Body of pancreas (tissue), 4 donors: ENCODE results near the gene EMX1. TPM values are rescaled to one million over a fixed set of nuclear protein-coding genes. Genes with fewer than 3 reads are reported as not detected.
A peak's percentile ranks its signal among the peaks of the same experiment; 100 is the strongest.

Source experiments
- ATAC-seq: fragments of 150-250 bp; one replicate; pipeline ENCODE4 v1.9.1; 2016
- DNase-seq, 4 donors: peaks; one replicate each; pipeline ENCODE4 v3.0.0-alpha.2; 2019
- H3K27ac ChIP-seq, 4 donors: fragments of 200-600 bp; sonication (generic); 1 replicate in 3 of 4; 2 replicates in 1 of 4; pipeline versions ENCODE4 v1.5.1 to v1.6.1; 2016 to 2019; ENCODE audit warnings: mild to moderate bottlenecking in 1 of 4, mixed read lengths in 1 of 4, moderate library complexity in 1 of 4
- H3K27me3 ChIP-seq, 2 donors: fragments of 200-600 bp; sonication (generic); one replicate each; pipeline ENCODE4 v1.6.0; 2016; ENCODE audit warnings: mild to moderate bottlenecking in 1 of 2
- H3K36me3 ChIP-seq, 2 donors: fragments of 200-600 bp; sonication (generic); replicated peaks in 1 of 2; 2 replicates each; pipeline ENCODE4 v1.5.1; 2016; ENCODE audit warnings: low read depth in 2 of 2; ENCODE audit not compliant: insufficient read depth in 1 of 2
- H3K4me1 ChIP-seq: fragments of 200-600 bp; sonication (generic); one replicate; pipeline ENCODE4 v1.6.0; 2016
- H3K4me3 ChIP-seq, 2 donors: fragments of 200-600 bp; sonication (generic); 1 replicate in 1 of 2; 2 replicates in 1 of 2; pipeline ENCODE4 v1.5.1; 2016 to 2019
- H3K9me3 ChIP-seq, 3 donors: fragments of 200-600 bp; sonication (generic); 1 replicate in 2 of 3; 2 replicates in 1 of 3; pipeline ENCODE4 v1.5.1; 2016
- POLR2A ChIP-seq, 3 donors: fragments of 450-650 bp; IDR thresholded peaks; one replicate each; pipeline ENCODE4 v1.6.1; 2016; ENCODE audit warnings: antibody characterized with exemption in 3 of 3, mild to moderate bottlenecking in 2 of 3
- WGBS, 2 donors: methylation state at CpG; one replicate each; pipeline ENCODE4 v1.1.5; 2017; 5-methylcytosine and 5-hydroxymethylcytosine counted together
- intact Hi-C: fragments of 100-400 bp; cut with DNase I; formaldehyde crosslinking; loops from one replicate; pipeline ENCODE4 v1.15.1; 2023
- total RNA-seq, 2 donors: library from RNA; depleted of rRNA; stranded (reverse); fragments of >200 nt; gene quantifications; one replicate each; pipeline ENCODE4 v1.1.0, GENCODE V29; 2016
- TF ChIP-seq, protein P1 (sequence below), 7 experiments: fragments of 450-650 bp in 4 of 7; fragments of 200-600 bp in 3 of 7; sonication (generic) in 3 of 7; IDR thresholded peaks; one replicate each; pipeline ENCODE4 v1.5.1; 2016 to 2019; ENCODE audit warnings: antibody characterized with exemption in 7 of 7

Gene EMX1
- total RNA-seq, 2 donors from 2014 or later, result 0.26 to 0.33 TPM

DNA sequence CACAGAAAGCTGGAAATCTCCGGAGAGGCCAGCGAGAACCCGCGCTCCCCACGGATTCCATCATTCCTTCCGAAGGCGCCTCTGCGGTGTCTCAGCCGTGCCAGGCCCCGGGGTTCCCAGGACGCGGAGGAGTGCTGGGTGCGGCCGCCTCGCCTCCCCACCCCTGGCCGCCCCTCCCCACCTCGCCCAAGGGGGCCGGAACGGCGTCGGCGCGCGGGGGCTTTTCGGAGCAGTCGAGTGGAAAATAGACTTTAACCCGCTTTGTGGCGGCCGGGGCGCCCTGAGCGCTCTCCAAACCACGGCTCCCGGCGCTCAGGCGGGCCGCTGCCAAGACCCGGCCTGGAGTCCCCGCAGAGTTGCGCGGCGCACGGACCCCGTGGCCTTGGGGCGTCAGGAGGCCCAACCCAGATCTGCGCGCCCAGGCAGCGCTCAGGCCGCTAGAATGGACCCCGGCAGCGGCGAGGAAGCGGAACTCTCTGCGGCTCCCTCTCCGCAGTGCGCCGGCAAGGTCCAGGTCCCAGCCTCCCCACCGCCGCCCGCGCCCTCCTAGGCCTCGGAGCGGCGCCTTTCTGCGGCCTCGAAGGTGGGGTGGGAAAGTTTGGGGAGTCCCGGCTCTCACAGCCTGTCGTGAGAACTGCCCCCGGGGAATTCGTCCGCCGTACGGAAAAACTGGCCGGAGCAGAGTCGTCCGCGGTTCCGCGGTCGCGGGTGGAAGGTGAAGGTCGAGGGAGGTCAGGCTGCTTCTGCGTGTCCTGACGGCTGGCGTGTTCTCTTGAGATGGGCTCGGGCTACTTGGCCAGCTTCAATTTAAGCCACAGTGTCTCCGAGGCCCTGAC is 1.2 kb upstream of the EMX1 start:
- intact Hi-C loops, result no loop called here
- 3 to 8% methylated on average over 23 to 81 of the region's 86 CpGs for WGBS, 2 donors

DNA sequence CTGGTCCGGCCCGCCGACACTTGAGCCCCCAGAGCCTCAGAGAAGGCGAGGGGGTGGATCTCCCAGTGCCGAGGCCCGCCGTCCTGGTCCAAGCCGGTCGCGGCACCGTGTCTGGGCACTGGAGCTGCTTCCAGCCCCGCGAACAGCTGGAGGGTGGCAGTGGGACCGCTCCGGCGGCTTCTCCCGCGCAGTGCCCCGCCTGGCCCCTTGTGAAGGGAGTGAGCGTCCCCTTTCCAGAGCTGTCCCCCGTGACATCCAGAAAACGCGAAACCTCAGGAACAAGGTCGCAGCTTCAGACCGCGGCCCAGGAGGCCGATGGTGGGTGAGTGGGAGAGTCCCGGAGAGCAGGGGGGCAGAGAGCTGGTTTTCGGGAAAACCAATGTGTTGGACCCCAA is 579 bp upstream of the EMX1 start:
- H3K36me3 ChIP-seq, result no peaks in the 10 kb centered on the region
- H3K4me3 ChIP-seq, result no peak overlapping the region
- intact Hi-C loops, result no loop called here
- ATAC-seq, result no peak
- peak in 1 of 4 donors; percentile 14 for DNase-seq
- TF ChIP-seq POLR2A (IDR thresholded peaks at IDR 0.05), result no peak
- TF ChIP-seq, protein P1, sequence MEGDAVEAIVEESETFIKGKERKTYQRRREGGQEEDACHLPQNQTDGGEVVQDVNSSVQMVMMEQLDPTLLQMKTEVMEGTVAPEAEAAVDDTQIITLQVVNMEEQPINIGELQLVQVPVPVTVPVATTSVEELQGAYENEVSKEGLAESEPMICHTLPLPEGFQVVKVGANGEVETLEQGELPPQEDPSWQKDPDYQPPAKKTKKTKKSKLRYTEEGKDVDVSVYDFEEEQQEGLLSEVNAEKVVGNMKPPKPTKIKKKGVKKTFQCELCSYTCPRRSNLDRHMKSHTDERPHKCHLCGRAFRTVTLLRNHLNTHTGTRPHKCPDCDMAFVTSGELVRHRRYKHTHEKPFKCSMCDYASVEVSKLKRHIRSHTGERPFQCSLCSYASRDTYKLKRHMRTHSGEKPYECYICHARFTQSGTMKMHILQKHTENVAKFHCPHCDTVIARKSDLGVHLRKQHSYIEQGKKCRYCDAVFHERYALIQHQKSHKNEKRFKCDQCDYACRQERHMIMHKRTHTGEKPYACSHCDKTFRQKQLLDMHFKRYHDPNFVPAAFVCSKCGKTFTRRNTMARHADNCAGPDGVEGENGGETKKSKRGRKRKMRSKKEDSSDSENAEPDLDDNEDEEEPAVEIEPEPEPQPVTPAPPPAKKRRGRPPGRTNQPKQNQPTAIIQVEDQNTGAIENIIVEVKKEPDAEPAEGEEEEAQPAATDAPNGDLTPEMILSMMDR (IDR thresholded peaks at IDR 0.05), result no peak
- no peak overlapping the region for H3K27ac ChIP-seq
- 8 to 11% methylated on average over 5 to 29 of the region's 29 CpGs for WGBS, 2 donors
- H3K9me3 ChIP-seq, result no peaks in the 10 kb centered on the region
- peaks cover 0 to 57% of the 10 kb centered on the region in 2 donors for H3K27me3 ChIP-seq
- H3K4me1 ChIP-seq, result peaks cover 53% of the 10 kb centered on the region

More for the DNA sequence above, 1.2 kb upstream of the EMX1 start:
- TF ChIP-seq POLR2A (IDR thresholded peaks at IDR 0.05), result no peak
- TF ChIP-seq, protein P1 (IDR thresholded peaks at IDR 0.05), result no peak
- ATAC-seq (peak; percentile 69), DNase-seq (peak; percentile 59 to 78 (median 68))
- no peak overlapping the region for H3K27ac ChIP-seq
- no peaks in the 10 kb centered on the region for H3K9me3 ChIP-seq
- H3K27me3 ChIP-seq, result peaks cover 0 to 56% of the 10 kb centered on the region in 2 donors
- H3K4me3 ChIP-seq, result peak overlapping the region in 1 of 2 donors; percentile 48
- H3K36me3 ChIP-seq, result no peaks in the 10 kb centered on the region
- H3K4me1 ChIP-seq, result peaks cover 53% of the 10 kb centered on the region

DNA sequence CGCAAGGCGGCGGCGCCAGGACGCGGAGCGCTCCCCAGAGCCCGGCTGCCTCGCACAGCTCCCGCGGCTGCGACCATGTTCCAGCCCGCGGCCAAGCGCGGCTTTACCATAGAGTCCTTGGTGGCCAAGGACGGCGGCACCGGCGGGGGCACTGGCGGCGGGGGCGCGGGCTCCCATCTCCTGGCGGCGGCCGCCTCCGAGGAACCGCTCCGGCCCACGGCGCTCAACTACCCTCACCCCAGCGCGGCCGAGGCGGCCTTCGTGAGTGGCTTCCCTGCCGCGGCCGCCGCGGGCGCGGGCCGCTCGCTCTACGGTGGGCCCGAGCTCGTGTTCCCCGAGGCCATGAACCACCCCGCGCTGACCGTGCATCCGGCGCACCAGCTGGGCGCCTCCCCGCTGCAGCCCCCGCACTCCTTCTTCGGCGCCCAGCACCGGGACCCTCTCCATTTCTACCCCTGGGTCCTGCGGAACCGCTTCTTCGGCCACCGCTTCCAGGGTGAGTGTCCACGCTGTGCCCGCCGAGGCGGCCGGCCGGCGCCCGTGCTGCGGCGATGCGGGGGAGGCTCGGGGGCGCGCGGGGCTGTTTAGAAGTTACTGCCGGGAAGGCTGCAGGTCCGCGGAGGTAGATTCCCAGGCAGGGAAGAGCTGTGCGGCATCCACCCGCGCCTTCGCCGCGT is 696 bp downstream of the EMX1 start:
- Histone ChIP-seq H3K4me1 (peaks cover 53% of the 10 kb centered on the region), H3K27ac (no peak overlapping the region), H3K4me3 (no peak overlapping the region), H3K36me3 (no peaks in the 10 kb centered on the region), H3K27me3 (peaks cover 0 to 57% of the 10 kb centered on the region in 2 donors), H3K9me3 (no peaks in the 10 kb centered on the region)
- DNase-seq, result peak in 2 of 4 donors; percentile 23 to 26
- peak; percentile 10 for ATAC-seq
- TF ChIP-seq POLR2A (IDR thresholded peaks at IDR 0.05), result no peak
- WGBS, 2 donors, result 3% methylated on average over 88 of the region's 89 CpGs; no CpG with 5 or more reads in 1 of the 2 donors
- intact Hi-C loops, result no loop called here

DNA sequence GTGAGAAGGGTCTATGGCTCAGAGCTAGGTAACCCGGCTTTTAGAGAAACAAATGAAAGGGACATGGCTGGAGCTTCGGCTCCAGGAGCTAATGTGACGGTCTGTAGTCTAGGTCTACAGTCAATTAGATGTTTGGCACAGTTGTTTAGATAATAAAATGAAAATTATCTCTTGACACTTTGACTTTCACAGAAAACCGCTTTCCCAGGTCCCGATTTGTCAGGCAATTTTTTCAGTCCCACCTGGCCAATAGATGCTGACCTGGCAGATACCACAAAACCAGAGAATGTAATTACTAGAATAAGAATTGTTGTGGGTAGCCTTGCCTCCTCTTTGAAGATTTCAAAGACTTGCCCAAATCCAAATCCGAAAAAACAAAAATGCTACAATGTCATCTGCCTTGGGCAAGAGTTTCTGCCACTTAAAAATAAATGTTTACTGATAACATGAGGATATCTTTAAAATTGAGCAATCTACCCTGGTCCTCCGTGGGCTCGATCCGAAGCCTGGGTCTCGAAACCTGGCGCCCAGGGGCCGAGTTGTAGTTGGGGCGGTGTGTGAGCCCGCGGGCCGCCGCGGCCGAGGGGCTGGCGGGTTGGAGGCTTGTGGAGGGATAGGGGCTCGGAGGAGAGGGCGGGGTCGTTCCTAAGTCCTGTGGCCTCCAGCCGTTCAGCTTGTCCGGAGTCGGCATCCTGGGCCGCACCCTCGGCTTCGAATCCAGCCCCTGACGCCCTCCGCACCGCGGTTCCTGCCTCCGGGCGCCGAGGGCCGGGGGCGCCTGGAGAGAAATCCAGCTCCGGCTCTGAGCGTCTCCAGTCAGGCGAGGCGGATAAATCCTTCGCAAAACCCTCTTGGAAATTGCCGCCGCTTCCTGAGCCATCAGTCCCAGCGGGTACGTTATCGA is 2.3 kb downstream of the EMX1 start:
- DNase-seq, result peak in 1 of 4 donors; percentile 11
- no peak overlapping the region for H3K4me3 ChIP-seq
- intact Hi-C loops, result loop anchor here (5.0 kb wide), 1 partner anchor 32 kb away; the partner anchor contains the start of gene SPR
- peaks cover 62% of the 10 kb centered on the region for H3K4me1 ChIP-seq
- ATAC-seq, result no peak
- WGBS, 2 donors, result 11 to 17% methylated on average over 42 to 48 of the region's 48 CpGs
- H3K36me3 ChIP-seq, result no peaks in the 10 kb centered on the region
- peaks cover 7 to 64% of the 10 kb centered on the region in 2 donors for H3K27me3 ChIP-seq
- TF ChIP-seq, protein P1 (IDR thresholded peaks at IDR 0.05), result no peak
- TF ChIP-seq POLR2A (IDR thresholded peaks at IDR 0.05), result no peak
- H3K9me3 ChIP-seq, result no peaks in the 10 kb centered on the region
- H3K27ac ChIP-seq, result no peak overlapping the region
